H1 (cell line): ENCODE measurements around the gene IMP3. TPM values are rescaled to one million over a fixed set of nuclear protein-coding genes. Genes with fewer than 3 reads are reported as not detected.

Experiments
- EGR1 ChIP-seq: IDR thresholded peaks from 2 replicates; pipeline ENCODE4 v1.6.1; 2011; ENCODE audit warnings: low read depth, low read length, borderline replicate concordance
- EZH2 ChIP-seq: fragments of 200-600 bp; sonication (generic); IDR thresholded peaks from 2 replicates; pipeline ENCODE4 v1.7.1; 2012; ENCODE audit warnings: low read depth, mild to moderate bottlenecking, moderate library complexity, low read length, inconsistent platforms; ENCODE audit not compliant: severe bottlenecking
- HDAC6 ChIP-seq: IDR thresholded peaks from one replicate; pipeline ENCODE4 v1.7.1; 2012; ENCODE audit warnings: low read depth, mild to moderate bottlenecking, inconsistent platforms, low read length, moderate library complexity
- JUND ChIP-seq: IDR thresholded peaks from 2 replicates; pipeline ENCODE4 v1.6.1; 2011; ENCODE audit warnings: mild to moderate bottlenecking, improper control_type of control experiment, low read length
- KDM4A ChIP-seq: IDR thresholded peaks from one replicate; pipeline ENCODE4 v1.7.1; 2012; ENCODE audit warnings: low read depth, mild to moderate bottlenecking, moderate library complexity, low read length, inconsistent platforms; ENCODE audit not compliant: severe bottlenecking
- RAD21 ChIP-seq, 2 experiments: IDR thresholded peaks in 1 of 2; conservative IDR thresholded peaks in 1 of 2; 2 replicates each; pipeline ENCODE4 v1.6.1; 2011; ENCODE audit warnings: low read depth in 2 of 2, low read length in 2 of 2, improper control_type of control experiment in 1 of 2, inconsistent platforms in 1 of 2, mild to moderate bottlenecking in 1 of 2, moderate library complexity in 1 of 2
- RBBP5 ChIP-seq: IDR thresholded peaks from 2 replicates; pipeline ENCODE4 v1.7.1; 2012; ENCODE audit warnings: low read depth, mild to moderate bottlenecking, inconsistent platforms, low read length, moderate library complexity, borderline replicate concordance
- TEAD4 ChIP-seq: IDR thresholded peaks from 2 replicates; pipeline ENCODE4 v1.6.1; 2012; ENCODE audit warnings: low read depth, low read length, inconsistent platforms, mixed read lengths
- YY1 ChIP-seq: IDR thresholded peaks from 2 replicates; pipeline ENCODE4 v1.6.1; 2011; ENCODE audit warnings: low read depth, mild to moderate bottlenecking, low read length
- polyA plus RNA-seq, 7 experiments: library from polyadenylated mRNA; depleted of rRNA in 3 of 7; stranded (reverse) in 5 of 7; unstranded in 2 of 7; fragments of >200 nt in 5 of 7; fragments of 200-250 nt in 2 of 7; gene quantifications; 1 replicate in 5 of 7; 2 replicates in 1 of 7; 4 replicates in 1 of 7; pipeline versions ENCODE4 v1.2.1 to v1.2.3, GENCODE V29; 2011 to 2013; ENCODE audit warnings: missing spikeins in 2 of 7, mixed read lengths in 2 of 7
- total RNA-seq: library from RNA; stranded (reverse); fragmentation: NEBNext Ultra II Directional; extraction: Animal tissue kit (Norgen Biotek cat#: 25700); gene quantifications from 2 replicates; pipeline ENCODE4 v1.2.1, GENCODE V29; 2021

The IMP3 gene
- total and polyA plus RNA-seq, 2 of the 8 experiments (the other 6 are each of a cell fraction or from before 2014, with no cell fraction given): 114 to 273 TPM

DNA sequence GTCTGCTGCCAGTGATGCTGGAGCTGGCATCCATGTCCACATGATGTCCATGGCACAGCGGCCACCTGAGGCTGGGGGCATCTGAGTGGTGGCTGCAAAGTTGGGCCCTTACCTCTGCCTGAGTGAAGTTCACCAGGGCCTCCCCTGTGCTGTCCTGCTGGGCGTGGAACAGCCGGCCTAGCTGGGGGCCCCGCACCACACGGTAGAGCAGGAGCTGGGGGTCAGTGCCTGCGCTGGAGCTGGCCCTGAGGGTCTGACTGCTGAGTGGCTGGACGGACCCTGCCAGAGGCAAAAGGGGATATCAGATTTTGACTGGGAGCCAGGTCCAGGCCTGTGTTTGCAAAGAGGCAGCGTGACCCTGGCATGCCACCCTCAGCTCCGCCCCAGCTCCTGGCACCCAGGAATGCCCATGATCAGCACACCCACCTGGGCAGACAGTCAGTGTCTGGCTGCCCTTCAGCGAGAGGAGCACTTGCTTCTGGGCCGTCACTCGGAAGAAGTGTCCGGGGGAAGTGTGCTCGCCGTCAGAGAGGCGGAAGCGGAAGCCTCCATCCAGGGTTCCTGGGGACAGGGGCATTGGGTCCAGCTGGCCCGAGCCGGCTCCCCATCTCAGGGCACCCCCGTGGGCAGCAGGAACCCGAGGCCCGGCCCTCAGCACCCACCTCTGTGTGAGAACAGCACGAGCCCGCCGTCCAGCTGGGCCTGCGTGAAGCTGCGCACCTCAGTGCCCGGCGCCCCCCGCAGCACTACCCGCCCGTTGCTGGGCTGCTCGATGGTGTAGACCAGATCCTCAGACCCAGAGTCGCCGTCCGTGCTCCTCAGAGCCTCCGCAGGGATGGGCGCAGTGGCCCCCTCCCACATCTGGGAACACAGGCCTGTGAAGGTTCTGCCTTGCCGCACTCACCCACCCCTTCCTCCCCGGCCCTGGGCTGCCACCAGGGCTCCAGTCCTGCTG lies 42.4 kb upstream of the IMP3 start (continued):
- TF ChIP-seq RAD21 (IDR thresholded peaks at IDR 0.05 in 1 of 2, conservative IDR thresholded peaks at IDR 0.05 in 1 of 2; ENCODE audit: low read depth in 2 of 2, low read length in 2 of 2): no peak
- no peak for TF ChIP-seq YY1
- no peak for TF ChIP-seq EGR1
- no peak for TF ChIP-seq HDAC6
- TF ChIP-seq KDM4A: no peak
- TF ChIP-seq RBBP5: no peak
- no peak for TF ChIP-seq JUND
- TF ChIP-seq EZH2: no peak
- no peak for TF ChIP-seq TEAD4
